Brain pericyte (primary cell): ENCODE measurements around the gene NASP.

Experiments
- DNase-seq: peaks from one replicate; pipeline ENCODE4 v3.0.0-alpha.2; 2012; ENCODE audit warnings: low read depth, low spot score

The NASP gene

GRCh38 chr1:45619149-45619921, 35.5 kb downstream of the NASP start:
- no peak for DNase-seq

DNA sequence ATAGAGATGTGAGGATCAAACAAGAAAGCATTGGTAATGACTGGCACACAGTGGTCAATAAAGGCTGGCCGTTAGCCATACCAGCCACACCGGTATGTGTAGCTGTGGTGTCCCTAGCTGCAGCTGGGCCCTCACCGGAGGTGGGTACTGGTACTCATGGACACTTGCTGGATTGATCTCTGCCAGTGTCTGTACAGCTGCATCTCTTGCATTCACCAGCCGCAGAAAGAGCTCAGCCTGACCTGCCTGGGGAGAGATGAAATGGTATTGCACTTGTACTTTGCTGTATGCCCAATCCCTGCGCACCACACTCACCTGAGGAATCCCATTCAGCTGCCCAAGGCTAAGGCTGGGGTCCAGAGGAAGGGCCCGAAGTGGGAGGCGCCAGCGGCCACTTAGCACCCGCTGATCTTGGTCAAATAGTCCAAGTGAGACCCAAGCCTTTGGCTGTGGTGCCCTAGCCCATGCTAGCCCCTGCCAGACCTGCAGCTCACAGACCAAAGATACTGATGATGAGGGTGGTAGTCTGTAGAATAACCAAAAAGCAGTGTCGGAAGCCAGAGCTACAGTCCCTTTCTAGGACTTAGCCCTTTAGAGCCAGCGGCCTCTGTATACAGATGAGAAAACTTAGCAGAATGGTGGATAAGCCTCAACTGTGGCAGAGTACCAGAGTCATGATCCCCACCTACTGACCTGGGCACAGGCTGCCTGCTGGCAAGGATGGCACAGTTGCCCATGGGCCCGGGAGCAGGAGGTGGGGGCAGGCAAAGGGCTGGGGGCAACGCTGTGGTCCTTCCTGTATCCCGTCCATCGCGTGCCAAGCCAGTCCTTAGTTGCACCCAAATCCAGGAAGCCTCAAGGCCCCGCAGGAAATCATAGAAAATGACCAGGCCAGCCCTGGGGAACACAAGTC, 37.0 kb downstream of the NASP start:
- no peak for DNase-seq

- no peak for DNase-seq
Measured at GRCh38 chr1:45621501-45621836, 37.6 kb downstream of the NASP start.

- DNase-seq, result no peak
Measured at GRCh38 chr1:45621895-45622523, 38.2 kb downstream of the NASP start.

DNA sequence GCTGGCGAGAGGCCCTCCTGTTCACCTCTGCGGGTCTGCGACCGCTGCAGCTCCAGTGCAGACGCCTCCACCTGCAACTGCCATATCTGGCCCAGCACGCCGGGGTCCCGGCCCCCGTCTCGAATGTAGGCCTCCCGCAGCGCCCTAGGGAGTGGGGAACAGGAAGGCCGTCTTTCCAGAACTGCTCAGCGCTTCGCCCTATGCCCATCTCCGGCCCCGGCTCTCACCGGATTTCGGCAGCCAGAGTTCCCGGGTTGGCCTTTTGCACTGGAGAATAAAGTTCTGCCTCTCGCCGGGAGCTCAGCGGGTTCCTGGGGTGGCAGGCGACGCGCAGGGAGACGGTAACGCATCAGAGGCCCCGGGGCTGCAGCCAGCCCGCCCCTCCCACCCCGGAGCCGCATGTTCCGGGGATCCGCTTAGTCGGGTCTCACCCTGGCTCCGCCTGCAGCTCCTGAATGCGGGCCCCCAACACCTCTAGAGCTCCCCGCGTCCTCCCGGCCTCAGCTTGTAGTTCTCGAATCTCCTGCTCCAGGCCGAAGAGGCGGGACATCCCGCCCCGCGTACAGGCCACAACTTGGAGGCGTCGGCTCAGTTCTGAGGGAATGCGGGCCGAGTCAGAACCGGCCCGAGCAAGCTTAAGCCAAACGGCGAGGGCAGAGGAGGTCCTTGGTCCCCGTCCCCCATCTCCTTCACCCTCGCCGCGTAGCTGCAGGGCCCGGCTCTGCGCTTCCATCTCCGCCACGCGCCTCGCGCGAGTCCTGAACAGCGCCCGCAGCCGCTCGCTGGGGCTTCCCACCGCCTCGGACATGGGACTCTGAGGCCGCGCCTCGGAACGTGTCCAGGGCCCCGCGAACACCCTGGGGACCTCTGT, 38.9 kb downstream of the NASP start:
- no peak for DNase-seq

DNA sequence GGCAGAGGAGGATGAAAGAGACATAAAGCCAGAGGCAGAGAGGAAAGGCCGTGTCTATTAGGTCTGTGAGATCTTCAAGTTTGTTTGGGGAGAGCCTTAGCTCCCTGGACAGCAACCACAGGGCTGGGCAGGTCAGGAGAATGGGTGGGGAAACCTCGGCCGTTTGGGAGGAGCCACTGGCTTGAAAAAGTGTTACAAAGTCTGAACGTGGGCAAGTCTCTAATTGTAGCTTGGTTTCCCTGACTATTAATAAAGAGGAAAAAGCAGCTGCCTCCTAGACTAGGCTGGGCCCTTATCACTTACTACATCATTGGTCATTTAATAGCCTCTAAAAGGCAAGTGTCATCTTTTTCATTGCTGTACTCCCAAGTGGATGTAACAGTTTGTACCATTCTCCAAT, 40.1 kb downstream of the NASP start, which contains the start of gene CCDC17:
TSS of gene CCDC17 (minus strand) at position 83 of the 400 bp plus-strand sequence. CDS start 145 bp downstream, outside the sequence.
- no peak for DNase-seq

- no peak for DNase-seq
Measured at GRCh38 chr1:45629035-45629434, 45.2 kb downstream of the NASP start.

- no peak for DNase-seq
Measured at GRCh38 chr1:45630429-45630828, 46.6 kb downstream of the NASP start.

DNA sequence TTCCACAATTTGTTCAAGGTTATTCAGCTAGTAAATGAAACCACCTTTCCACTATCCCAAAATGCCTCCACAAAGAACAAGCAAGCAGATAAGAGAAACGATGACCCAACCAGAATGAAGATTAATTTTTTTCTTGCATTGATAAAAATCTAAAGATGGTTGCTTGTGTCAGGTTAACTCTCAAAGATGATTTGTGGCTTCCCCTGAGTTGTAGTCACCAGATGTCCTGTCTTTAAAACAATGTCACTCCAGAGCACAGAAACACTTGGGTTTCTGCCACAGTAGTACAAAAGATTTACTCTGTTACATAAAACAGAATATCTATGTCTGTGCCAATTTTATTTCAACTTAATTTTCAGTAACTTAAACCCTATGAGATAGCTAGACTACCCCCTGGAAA, 51.4 kb downstream of the NASP start:
- DNase-seq, result no peak

DNA sequence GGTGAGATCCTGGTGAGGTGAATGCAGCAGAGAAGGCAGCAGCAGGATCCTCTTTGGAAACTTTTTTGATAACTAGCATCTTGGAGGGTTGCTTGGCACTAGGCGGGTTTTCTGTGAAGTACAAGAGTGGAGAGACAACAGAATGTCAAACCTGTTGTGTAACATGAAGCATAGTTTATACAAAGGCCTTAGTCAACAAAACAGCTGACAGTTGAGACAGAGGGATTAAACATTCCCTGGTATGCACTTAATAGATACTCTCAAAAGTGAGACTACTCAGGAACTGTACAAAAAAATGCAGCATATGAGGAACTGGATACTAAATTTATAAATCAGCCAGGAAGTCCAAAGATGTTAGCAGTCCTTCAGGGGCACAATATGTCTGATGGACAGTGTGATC, 56.5 kb downstream of the NASP start:
- DNase-seq, result no peak

GRCh38 chr1:45643321-45643720, 59.5 kb downstream of the NASP start:
- no peak for DNase-seq

DNA sequence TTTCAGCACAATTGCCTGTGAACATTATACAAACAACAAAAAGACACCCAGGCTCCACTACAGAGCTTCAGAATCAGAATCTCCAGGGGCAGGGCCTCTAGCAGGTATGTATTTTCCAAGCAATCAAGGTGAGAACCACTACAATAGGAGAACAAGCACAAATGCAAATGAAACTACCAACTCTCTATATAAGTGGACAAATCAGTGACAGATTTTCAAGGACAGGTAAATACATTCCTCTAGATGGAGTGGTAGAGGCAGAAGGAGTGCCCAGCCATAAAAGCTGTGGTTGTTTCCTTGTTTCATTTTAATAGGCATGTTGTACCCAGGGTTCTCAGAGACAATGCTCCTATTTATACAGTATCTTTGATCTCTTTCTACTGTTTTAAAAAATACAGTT, 60.1 kb downstream of the NASP start:
- no peak for DNase-seq

DNA sequence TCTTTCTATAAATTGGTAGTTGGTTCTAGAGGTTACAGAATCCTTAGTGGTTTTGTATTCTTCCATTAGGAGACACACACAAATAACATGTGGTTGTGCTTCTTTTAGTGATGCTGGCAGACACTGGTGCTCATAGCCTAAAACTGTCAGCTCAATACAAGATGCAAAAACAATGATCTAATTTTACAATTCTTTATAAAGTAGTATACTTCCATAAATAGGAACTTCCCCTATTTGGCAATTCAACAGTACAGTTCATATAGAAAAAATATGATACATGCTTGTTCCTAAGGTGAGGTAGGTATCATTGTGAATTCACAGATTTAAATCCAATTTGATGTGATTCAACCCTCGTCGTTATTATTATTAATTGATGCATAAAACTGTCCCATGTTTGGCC, 60.8 kb downstream of the NASP start:
- no peak for DNase-seq

DNA sequence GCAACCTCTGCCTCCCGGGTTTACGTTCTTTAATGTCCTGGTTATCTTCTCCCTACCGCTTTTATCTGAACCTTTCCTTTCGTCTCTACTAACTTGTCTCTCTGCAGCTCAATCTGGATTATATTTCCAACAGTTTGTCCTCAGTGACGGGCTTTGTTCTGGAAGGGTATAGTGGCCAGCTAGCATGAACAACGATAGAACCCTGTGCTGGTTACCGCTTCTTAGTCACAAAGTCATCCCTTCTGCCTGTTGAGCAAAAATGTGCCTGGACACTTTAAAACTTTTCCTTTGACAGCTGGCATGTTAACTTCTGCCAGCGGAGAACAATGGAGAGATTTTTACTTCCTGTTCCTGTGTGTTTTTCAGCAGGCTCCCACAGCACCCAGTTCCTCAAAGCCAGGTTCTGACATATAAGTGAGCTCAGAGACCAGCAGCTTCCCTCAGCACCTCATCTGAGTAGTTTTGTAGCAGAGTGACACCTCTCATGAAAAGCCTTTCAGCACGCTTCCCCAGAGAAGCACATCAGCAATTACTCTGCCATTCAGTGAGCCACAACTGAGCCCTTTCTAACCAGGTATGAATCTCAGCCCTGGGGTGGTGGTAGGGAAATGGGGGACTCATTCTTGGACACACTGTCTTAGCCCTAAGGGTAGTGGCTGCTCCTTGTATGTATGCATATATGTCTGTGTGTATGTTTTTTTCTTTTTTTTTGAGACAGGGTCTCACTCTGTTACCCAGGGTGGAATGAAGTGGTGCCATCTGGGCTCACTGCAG, 63.6 kb downstream of the NASP start:
- no peak for DNase-seq

DNA sequence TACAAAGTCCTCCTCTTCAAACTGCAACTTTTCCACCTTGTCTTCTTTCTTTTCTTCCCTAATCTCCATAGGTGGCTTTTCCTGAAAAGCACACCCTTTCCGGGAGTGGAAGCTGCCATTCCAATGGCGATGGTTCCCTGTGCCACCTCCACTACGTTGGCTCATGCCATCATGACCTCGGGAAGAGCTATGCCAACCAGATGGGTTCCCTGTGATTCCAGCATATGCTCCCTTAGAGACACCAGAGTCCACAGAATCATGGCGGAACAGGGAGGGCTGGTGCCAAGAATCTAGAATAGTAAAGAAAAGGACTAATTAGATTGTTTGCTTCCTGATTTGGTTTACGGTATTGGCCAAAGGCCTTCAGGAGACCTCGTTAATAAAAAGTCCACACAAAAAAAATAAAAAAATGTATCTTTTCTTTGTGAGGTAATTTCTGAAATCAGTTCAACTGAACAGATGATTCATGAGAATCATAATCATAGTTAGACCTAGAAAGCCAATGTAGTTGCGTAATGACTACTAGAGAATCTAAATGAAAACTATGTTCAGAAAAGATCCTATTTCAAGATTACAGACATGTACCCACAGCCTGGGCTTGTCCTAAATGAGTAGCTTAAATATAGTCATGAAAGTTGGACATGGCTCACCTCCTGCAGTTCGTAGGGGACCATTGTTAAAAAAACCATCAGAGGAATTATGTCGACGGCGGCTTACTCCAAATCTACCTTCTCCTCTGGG, 70.9 kb downstream of the NASP start:
- DNase-seq, result no peak

- DNase-seq, result no peak
Measured at GRCh38 chr1:45656573-45657226, 72.9 kb downstream of the NASP start.

DNA sequence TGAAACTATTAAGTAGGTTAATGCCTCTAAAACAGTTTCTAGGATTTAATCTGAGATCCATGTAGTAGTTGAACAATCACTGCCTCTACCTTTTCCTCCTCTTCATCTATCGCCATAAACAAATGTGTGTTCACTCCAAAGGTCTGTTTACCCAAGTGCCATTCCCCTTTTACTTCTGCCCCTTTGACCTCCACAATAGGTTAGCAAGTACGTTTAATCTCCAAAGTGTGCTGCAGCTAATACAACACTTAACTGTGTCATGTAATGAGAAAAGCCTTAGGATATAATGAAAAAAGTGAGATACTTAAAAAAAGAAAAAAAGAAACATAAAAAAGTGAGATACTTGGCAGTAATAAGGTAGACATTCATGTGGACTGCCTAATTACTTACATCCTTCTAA, 74.3 kb downstream of the NASP start:
- no peak for DNase-seq

DNA sequence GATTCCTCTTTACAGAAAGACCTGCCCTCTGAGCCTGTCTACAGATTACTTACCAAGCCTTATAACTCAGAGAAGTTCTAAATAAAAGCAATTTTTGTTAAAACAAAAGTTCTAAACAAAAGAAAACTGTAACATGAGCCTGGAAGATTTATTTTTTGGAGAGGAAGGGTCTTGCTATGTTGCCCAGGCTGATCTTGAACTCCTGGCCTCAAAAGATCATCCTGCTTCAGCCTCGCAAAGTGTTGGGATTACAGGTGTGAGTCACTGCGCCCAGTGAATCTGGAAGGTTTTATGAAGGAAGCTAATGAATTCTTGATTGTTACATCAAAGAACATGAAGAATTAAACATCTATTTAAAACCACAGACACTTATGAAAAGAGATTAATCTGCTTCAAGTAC, 75.4 kb downstream of the NASP start:
- no peak for DNase-seq

- no peak for DNase-seq
Measured at GRCh38 chr1:45660336-45660735, 76.5 kb downstream of the NASP start.
